ENCODE measurements around the gene SELL.
"Not testable (repeated sequence)": the region's sequence is repeated elsewhere in the genome, so short reads cannot be mapped to it uniquely, and the experiment has no call there.

Gene SELL

DNA sequence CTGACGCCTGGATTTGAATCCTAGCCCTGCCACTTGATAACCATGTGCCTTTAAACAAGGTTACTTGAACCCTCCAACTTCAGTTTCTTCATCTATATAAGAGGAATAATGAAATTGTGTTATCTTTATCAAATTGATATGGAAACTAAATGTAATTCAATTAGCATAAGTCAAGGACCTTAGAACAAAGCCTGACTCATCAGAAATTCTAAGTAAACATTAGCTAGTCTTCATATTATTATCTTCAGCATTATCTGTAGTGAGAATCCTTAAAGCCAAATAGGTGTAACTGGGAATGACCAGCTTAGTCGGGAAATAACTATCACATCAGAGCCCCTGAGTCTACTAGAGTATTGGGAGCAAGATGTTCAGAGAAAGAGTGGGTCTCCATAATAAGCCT is 6.6 kb downstream of the SELL start:
- no peak for DNase-seq (ENCODE audit: low read depth)

DNA sequence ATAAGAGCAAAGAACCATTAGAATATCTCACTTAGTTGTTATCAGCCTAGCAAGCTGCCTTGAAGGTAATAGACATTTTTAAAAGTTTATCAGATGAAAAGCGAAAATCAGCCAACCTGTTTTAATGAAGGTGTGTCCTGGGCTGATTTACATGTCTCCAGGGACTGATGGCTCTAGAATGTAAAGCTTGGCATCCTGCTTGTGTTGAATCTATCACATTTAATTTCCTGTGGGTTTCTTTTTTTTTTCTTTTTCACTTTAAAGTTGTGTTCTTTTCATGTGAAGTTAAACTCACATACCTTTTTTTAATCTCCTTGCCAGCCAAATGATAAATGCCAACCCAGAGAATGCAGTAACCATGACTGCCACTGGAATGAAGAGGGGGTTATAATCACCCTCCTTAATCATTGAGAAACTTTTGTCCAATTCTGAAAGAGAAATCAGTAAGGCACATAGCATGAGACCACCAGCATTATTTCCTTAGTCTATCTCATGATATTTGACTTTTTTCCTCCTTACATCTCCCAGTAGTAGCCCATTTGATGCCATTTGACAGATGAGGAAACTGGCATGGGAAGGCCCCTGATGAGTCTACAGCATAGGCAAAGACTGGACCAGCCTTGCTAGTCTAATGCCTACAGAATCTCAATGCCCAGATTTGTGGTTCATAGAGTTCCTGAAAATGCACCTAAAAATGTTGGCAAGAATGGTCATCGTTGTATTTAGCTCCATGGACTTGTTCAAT is 10.0 kb downstream of the SELL start:
- DNase-seq (ENCODE audit: low read depth), result no peak

- DNase-seq (ENCODE audit: low read depth), result no peak
These were observed 11.7 kb downstream of the SELL start for GRCh38 chr1:169699707-169700106.

GRCh38 chr1:169698976-169699375 is 12.4 kb downstream of the SELL start:
- DNase-seq (ENCODE audit: low read depth), result no peak

DNA sequence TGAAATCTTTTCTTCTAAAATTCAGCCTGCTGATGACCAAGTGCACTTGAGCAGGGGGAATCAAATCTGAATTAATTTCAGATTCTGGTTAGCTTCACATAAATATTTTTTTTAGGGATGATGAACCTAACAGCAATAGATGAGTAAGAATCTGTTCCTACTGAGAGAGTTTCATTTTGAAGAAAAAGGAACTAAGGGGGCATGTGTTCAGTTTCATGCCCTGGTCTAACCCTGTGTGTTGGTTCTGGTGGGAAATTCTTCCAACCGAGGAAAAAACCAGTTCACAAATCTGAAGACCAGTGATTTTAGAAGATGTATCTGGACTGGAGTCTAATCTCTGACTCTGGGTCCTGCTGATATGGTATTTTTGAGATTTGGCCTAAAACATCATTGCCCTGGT is 13.7 kb downstream of the SELL start:
- DNase-seq (ENCODE audit: low read depth), result no peak

DNA sequence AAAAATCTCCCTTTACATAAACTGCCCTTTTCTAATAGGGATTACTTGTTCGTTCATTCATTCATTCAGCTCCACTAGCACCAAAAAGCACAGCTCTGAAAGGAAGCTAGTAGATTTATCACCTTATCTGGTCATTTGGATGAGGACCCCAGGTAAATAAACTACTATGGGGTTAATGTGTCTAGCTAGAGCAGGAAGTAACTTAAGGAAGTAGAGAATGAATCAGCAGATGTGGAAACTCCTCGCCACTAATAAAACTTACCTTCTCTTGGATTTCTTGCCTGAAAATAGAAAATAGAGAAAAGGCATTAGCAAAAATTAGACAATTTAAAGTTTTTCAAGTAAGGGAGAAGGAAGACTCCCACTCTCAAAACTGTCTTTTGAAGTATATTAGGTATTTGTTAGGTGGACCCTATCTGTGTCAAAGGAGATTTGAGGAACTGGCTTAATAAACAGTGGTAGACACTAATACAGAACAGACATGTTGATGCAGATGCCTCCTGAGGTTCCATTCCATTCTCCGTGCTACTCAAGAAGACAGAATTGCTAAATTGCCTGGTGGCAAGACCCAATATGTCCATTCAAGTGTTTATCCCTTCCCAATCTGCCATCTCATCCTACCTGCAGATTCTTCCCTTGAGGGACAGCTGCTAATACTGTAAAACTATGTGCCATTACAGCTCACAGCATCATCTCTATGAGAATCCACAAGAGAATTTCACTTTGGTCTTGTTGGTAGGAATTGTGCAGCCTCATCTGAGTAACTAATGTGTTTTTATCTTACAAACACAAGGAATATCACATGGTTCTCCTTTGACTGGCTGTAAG is 14.9 kb downstream of the SELL start:
- DNase-seq (ENCODE audit: low read depth), result no peak

- DNase-seq (ENCODE audit: low read depth), result no peak
These were observed 16.9 kb downstream of the SELL start for GRCh38 chr1:169694304-169695075.

- no peak for DNase-seq (ENCODE audit: low read depth)
These were observed 18.5 kb downstream of the SELL start for GRCh38 chr1:169692756-169693460.

GRCh38 chr1:169690489-169690888 is 20.9 kb downstream of the SELL start:
- DNase-seq (ENCODE audit: low read depth), result no peak

DNA sequence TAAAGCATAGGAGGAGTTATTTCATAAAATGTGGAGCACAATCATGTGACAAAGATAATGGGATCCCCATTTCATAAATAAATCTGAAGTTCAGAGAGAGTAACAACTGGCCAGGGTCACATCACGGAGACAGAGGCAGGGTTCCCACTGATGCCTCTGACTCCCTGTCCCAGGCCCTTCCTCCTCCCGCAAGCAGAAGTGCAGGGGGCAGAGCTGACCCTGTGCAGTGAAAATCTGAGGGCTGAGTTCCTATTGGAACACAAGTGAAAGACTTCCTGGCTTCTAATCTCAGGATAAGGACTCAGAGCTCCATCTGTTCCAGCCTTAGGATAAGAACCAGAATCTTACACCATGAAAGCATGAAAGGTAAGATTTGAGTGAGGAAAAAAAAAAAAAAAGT is 22.0 kb downstream of the SELL start:
- DNase-seq (ENCODE audit: low read depth), result no peak

- not testable (repeated sequence) for DNase-seq (ENCODE audit: low read depth)
These were observed 23.0 kb downstream of the SELL start for GRCh38 chr1:169688377-169688776.

DNA sequence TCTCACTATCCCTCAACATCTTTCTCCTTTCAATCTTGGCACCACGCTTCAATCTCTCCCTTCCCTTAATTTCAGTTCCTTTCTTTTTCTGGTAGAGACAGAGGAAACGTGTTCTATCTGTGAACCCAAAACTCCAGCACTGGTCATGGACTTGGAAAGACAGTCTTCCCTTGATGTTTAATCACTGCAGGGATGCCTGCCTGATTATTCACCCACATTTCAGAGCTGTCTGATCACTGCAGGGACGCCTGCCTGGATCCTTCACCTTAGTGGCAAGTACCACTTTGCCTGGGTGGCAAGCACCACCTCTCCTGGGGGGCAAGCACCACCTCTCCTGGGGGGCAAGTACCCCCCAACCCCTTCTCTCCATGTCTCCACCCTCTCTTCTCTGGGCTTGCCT is 27.8 kb downstream of the SELL start:
- DNase-seq (ENCODE audit: low read depth), result no peak

DNA sequence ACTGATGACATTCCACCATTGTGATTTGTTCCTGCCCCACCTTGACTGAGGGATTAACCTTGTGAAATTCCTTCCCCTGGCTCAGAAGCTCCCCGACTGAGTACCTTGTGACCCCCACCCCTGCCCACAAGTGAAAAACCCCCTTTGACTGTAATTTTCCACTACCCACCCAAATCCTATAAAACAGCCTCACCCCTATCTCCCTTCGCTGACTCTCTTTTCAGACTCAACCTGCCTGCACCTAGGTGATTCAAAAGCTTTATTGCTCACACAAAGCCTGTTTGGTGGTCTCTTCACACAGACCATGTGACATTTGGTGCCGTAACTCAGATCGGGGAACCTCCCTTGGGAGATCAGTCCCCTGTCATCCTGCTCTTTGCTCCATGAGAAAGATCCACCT is 28.3 kb downstream of the SELL start:
- DNase-seq (ENCODE audit: low read depth), result not testable (repeated sequence)

DNA sequence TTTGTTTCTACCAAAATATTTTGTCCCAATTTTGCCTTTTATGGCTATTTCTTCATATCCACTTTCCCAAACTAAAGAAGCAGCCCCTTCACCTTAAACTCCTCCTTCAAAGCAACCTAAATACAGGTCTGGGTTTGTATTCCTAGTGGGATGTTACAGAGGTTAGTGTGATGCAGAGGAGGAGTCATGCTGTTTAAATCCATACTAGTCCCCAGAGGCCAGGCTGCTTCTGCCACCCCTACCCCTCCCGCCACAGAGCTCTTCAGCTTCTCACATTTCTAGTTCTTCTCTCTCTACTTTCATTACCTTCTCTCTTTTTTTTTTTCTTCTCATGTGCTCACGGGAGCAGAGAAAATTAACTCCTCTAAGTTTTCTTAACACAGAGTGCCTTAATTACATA is 29.3 kb downstream of the SELL start:
- no peak for DNase-seq (ENCODE audit: low read depth)

DNA sequence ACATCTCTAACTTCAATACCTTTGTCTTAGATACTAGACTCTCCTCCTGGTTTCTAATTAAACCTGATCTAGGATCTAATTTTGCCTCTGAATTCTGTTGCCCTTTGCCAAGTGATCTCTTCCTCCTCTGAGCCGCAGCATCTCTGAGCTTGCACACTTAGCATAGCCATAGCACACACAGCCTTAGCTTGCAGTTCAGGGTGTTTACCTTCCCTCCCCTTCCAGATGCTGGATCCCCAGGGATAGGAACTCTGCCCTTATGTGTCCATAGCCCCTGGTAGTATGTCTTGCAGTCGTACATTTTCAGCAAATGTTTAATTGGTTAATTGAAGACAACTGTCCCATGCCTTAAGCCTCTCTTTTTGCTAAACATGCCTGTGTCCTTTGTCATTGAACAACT is 30.3 kb downstream of the SELL start:
- no peak for DNase-seq (ENCODE audit: low read depth)

DNA sequence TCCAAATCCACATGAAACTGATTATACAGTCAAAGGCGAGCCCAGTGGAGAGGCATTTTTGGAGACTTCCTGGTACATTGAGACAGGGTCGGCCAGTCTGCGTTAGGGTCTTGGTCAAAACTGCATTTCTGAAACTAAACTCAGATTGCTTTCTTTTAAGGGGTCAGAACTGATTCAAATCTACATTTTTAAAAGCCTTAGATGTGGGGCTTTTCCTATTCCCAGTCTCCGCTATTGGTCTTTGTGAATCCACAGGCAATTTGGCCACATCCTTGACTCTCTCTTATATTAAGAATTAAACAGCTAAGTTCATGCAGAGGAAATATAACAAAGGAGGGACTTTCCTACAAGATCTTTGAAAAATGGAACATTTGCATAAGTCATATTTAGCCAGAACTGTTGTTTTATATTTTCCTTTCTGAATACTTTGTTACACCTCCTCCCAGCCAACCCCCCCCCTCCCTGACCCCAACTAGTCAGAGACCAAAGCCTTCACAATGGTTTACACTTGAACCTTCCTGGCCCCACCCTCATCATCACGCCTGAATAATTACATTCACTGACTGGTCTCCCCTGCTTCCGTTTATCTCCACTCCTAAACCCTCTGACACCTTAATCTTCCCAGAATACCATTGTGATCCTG is 30.9 kb downstream of the SELL start:
- DNase-seq (ENCODE audit: low read depth), result peak; percentile 17

- DNase-seq (ENCODE audit: low read depth), result no peak
These were observed 31.7 kb downstream of the SELL start for GRCh38 chr1:169679692-169680091.

- DNase-seq (ENCODE audit: low read depth), result no peak
These were observed 35.4 kb downstream of the SELL start for GRCh38 chr1:169676001-169676400.

GRCh38 chr1:169670836-169671235 is 40.6 kb downstream of the SELL start:
- DNase-seq (ENCODE audit: low read depth), result no peak

DNA sequence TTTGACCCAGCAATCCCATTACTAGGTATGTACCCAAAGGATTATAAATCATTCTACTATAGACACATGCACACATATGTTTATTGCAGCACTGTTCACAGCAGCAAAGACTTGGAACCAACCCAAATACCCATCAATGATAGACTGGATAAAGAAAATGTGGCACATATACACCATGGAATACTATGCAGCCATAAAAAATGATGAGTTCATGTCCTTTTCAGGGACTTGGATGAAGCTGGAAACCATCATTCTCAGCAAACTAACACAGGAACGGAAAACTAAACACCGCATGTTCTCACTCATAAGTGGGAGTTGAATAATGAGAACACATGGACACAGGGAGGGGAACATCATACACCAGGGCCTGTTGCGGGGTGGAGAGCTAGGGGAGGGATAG is 41.2 kb downstream of the SELL start:
- not testable (repeated sequence) for DNase-seq (ENCODE audit: low read depth)
